Measurements from ENCODE around the gene OR2V2.
"Not testable (repeated sequence)": the region's sequence is repeated elsewhere in the genome, so short reads cannot be mapped to it uniquely, and the experiment has no call there.

OR2V2 gene

GRCh38 chr5:181107699-181108098 lies 39.7 kb upstream of the OR2V2 start:
- TF ChIP-seq POLR2A (IDR thresholded peaks at IDR 0.05; ENCODE audit: low read depth, low read length) (no peak), POLR2AphosphoS5 (IDR thresholded peaks at IDR 0.05; ENCODE audit: low read depth, low read length) (no peak), TAF1 (IDR thresholded peaks at IDR 0.05; ENCODE audit: borderline replicate concordance, low read depth, low read length) (no peak)
- DNase-seq (ENCODE audit: insufficient read length) (no peak), FAIRE-seq (no peak)

DNA sequence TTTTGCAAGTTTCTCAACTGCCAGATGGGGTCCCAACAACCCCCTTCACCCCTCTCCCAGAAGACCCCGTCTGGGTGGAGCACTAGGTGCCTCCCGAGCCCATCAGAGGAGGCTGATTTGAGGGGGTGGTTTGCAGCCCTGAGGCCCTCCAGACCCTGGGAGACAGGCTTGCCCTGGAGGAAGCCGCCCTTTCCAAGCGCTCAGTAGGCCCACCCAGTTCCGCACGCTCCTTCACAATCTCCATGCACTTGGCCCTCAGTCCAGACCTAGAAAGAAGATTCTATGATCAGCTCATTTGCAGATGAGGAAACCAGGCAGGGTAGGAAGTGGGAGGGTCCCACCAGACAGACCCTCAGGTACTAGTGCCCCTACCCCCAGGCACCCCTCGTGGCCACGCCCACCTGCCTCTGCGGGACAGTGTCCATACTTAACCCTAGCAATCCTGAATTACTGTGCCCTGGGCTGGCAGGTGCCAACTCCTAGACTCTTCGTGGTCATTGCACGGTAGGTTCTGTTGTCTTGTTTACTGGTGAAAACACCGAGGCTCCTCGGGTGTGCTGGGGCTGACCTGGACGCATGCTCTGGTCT lies 38.7 kb upstream of the OR2V2 start:
- FAIRE-seq (no peak), DNase-seq (ENCODE audit: insufficient read length) (no peak)
- TF ChIP-seq TAF1 (IDR thresholded peaks at IDR 0.05; ENCODE audit: borderline replicate concordance, low read depth, low read length) (no peak), POLR2AphosphoS5 (IDR thresholded peaks at IDR 0.05; ENCODE audit: low read depth, low read length) (no peak)

GRCh38 chr5:181109489-181110013 lies 37.8 kb upstream of the OR2V2 start:
- FAIRE-seq (no peak), DNase-seq (ENCODE audit: insufficient read length) (no peak)
- no peak for TF ChIP-seq POLR2A (IDR thresholded peaks at IDR 0.05; ENCODE audit: low read depth, low read length)
- TF ChIP-seq POLR2AphosphoS5 (IDR thresholded peaks at IDR 0.05; ENCODE audit: low read depth, low read length) = no peak
- TF ChIP-seq TAF1 (IDR thresholded peaks at IDR 0.05; ENCODE audit: borderline replicate concordance, low read depth, low read length) = no peak

- TF ChIP-seq POLR2A (IDR thresholded peaks at IDR 0.05; ENCODE audit: low read depth, low read length) (no peak), POLR2AphosphoS5 (IDR thresholded peaks at IDR 0.05; ENCODE audit: low read depth, low read length) (no peak), TAF1 (IDR thresholded peaks at IDR 0.05; ENCODE audit: borderline replicate concordance, low read depth, low read length) (no peak)
- FAIRE-seq = no peak
Observed at GRCh38 chr5:181111010-181111409, 36.4 kb upstream of the OR2V2 start.

DNA sequence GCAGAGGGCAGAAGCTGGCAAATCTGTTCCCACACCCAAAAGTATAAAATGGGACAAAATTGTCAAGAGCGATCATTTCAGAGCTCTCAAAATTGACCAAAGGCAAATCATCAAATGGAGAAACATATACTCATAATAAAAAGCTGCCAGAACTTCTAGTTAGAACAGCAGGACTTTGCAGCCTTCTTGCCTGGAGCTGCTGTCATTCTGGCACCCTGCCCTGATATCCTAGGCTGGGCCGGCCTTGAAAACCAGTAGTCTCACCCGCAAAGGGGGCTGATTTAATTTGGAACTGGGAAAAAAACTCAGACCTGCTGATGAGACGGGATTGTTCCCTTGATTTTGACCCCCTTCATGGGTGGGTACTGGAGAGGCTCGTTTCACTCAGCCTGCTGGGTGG lies 34.9 kb upstream of the OR2V2 start:
- DNase-seq (ENCODE audit: insufficient read length) = no peak
- FAIRE-seq = no peak

More at GRCh38 chr5:181111010-181111409, 36.4 kb upstream of the OR2V2 start:
- no peak for DNase-seq (ENCODE audit: insufficient read length)

DNA sequence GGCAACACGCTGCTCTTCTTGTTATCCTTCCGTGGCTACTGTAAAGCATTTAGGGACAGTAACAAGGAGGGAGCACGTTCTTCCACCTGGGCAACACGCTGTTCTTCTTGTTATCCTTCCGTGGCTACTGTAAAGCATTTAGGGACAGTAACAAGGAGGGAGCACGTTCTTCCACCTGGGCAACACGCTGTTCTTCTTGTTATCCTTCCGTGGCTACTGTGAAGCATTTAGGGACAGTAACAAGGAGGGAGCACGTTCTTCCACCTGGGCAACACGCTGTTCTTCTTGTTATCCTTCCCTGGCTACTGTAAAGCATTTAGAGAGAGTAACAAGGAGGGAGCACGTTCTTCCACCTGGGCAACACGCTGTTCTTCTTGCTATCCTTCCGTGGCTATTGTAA lies 33.8 kb upstream of the OR2V2 start:
- not testable (repeated sequence) for DNase-seq (ENCODE audit: insufficient read length); FAIRE-seq

More for the DNA sequence above, 34.9 kb upstream of the OR2V2 start:
- no peak for TF ChIP-seq POLR2AphosphoS5 (IDR thresholded peaks at IDR 0.05; ENCODE audit: low read depth, low read length)
- no peak for TF ChIP-seq TAF1 (IDR thresholded peaks at IDR 0.05; ENCODE audit: borderline replicate concordance, low read depth, low read length)
- no peak for TF ChIP-seq POLR2A (IDR thresholded peaks at IDR 0.05; ENCODE audit: low read depth, low read length)

DNA sequence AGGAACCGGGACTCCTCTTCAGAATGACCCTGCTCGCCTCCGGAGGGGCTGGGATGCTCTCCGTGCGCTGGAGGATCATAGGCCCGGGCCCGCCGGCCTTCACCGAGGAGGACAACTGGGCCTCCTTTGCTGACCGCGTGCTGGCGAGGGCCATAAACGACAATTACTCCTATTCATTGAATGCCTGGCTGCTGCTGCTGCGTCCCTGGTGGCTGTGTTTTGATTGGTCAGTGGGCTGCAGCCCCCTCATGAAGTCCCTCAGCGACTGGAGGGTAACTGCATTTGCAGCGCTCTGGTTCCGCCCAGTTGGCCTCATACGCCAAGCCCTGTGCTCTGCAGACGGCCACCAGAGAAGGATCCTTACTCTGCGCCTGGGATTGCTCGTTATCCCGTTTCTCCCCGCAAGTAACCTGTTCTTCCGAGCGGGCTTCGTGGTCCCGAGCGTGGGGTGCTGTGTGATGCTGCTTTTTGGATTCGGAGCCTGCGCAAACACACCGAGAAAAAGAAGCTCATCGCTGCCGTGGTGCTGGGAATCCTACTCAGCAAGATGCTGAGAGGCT lies 33.0 kb upstream of the OR2V2 start:
- no peak for TF ChIP-seq POLR2A (IDR thresholded peaks at IDR 0.05; ENCODE audit: low read depth, low read length)
- no peak for TF ChIP-seq POLR2AphosphoS5 (IDR thresholded peaks at IDR 0.05; ENCODE audit: low read depth, low read length)
- TF ChIP-seq TAF1 (IDR thresholded peaks at IDR 0.05; ENCODE audit: borderline replicate concordance, low read depth, low read length) = no peak
- FAIRE-seq = no peak
- DNase-seq (ENCODE audit: insufficient read length) = no peak

DNA sequence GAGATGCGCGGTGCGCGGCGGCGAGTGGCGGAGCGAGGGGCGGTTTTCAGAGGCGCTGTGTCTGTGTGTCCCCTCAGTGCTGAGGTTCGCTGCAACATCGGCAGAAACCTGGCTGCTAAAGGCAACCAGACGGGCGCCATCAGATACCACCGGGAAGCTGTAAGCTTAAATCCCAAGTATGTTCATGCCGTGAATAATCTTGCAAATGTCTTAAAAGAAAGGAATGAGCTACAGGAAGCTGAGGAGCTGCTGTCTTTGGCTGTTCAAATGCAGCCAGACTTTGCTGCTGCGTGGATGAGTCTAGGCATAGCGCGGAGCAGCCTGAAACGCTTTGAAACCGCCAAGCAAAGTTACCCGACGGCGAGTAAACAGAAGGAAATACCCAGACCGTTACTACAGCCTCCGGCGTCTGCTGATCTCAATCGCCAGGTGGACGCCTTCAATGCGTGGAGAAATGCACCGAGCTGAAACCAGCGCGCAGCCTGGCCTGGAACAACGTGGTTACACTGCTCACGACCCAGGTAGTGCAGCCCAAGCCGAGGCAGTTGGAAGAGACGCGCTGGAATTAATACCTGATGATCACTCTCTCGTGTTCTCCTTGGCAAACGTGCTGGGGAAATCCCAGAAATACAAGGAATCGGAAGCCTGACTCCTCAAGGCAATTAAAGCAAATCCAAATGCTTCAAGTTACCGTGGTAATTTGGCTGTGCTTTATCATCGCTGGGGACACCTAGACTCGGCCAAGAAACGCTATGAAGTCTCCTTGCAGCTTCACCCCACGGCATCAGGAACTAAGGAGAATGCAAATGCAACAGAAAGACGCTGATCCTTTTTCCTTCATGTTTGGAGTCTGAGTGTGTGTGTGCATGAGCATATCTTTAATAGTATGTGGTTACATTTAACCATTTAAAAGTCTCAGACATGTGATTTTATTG lies 32.3 kb upstream of the OR2V2 start:
- TF ChIP-seq TAF1 (IDR thresholded peaks at IDR 0.05; ENCODE audit: borderline replicate concordance, low read depth, low read length) = no peak
- TF ChIP-seq POLR2A (IDR thresholded peaks at IDR 0.05; ENCODE audit: low read depth, low read length) = no peak
- no peak for TF ChIP-seq POLR2AphosphoS5 (IDR thresholded peaks at IDR 0.05; ENCODE audit: low read depth, low read length)
- FAIRE-seq = peak; percentile 36
- no peak for DNase-seq (ENCODE audit: insufficient read length)

GRCh38 chr5:181118369-181118768 lies 29.0 kb upstream of the OR2V2 start:
- TF ChIP-seq TAF1 (IDR thresholded peaks at IDR 0.05; ENCODE audit: borderline replicate concordance, low read depth, low read length) = no peak
- TF ChIP-seq POLR2A (IDR thresholded peaks at IDR 0.05; ENCODE audit: low read depth, low read length) = no peak
- no peak for TF ChIP-seq POLR2AphosphoS5 (IDR thresholded peaks at IDR 0.05; ENCODE audit: low read depth, low read length)
- DNase-seq (ENCODE audit: insufficient read length) (no peak), FAIRE-seq (no peak)

- no peak for TF ChIP-seq POLR2A (IDR thresholded peaks at IDR 0.05; ENCODE audit: low read depth, low read length)
- DNase-seq (ENCODE audit: insufficient read length) (no peak), FAIRE-seq (no peak)
Observed at GRCh38 chr5:181119105-181119504, 28.3 kb upstream of the OR2V2 start.

DNA sequence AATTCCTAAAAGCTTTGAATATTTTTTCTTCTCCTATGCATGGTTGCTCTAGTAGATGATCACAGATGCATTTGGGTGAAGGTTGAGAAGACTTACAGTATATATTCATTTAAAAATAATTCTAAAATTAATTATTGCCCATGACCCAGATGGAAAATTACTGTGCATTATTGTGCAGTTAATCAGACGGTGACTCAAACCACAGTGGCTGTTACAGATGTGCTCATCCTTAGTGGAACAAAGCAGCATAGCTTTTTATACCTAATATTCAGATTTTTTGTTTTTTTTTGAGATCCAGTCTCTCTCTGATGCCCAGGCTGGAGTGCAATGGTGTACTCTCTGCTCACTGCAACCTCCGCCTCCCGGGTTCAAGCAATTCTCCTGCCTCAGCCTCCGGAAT lies 27.1 kb upstream of the OR2V2 start:
- no peak for FAIRE-seq
- no peak for TF ChIP-seq POLR2A (IDR thresholded peaks at IDR 0.05; ENCODE audit: low read depth, low read length)
- TF ChIP-seq TAF1 (IDR thresholded peaks at IDR 0.05; ENCODE audit: borderline replicate concordance, low read depth, low read length) = no peak
- TF ChIP-seq POLR2AphosphoS5 (IDR thresholded peaks at IDR 0.05; ENCODE audit: low read depth, low read length) = no peak
- no peak for DNase-seq (ENCODE audit: insufficient read length)

GRCh38 chr5:181120761-181121160 lies 26.6 kb upstream of the OR2V2 start:
- DNase-seq (ENCODE audit: insufficient read length) = no peak
- no peak for TF ChIP-seq POLR2AphosphoS5 (IDR thresholded peaks at IDR 0.05; ENCODE audit: low read depth, low read length)
- no peak for TF ChIP-seq POLR2A (IDR thresholded peaks at IDR 0.05; ENCODE audit: low read depth, low read length)
- TF ChIP-seq TAF1 (IDR thresholded peaks at IDR 0.05; ENCODE audit: borderline replicate concordance, low read depth, low read length) = no peak
- no peak for FAIRE-seq
